Measurements from ENCODE around the gene ERC2.

Gene ERC2

DNA sequence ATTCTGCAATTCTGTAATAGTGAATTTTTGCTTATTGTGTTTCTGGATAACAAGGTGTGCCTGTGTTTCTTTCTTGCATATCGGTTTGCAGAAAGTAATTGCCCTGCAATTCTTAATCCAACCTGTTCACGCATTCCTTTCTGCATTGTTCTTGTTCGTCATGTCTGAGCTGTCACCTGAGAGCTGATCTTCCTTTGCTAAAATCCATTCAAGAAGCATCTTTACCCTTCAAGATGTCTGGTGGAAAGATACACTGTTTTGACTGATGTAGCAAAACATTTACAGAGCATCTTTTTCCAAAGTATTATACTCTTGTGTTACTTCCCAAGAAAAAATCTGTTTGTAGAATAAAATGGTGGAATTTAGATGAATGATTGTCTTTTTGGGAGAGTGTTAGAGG lies 822.1 kb downstream of the ERC2 start:
- DNase-seq (ENCODE audit: low read depth in 2 of 2) = no peak

DNA sequence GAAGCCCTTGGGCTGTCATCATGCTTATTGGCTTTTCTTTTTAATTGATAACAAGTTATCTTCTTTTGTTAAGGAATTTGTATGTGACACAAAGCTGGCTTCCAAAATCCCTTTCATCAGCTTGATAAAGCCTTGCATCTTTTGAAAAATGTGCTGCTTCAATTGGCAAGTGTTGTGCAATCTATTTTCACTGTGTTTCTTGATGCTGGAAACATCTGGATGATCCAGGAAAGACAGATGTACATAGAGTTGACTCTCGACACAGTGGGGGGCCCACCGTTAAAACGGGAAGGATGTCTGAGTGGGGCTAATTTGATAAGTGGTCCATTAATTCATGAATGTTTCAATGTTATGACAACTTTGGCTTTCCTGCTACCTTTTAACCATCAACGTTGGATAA lies 822.8 kb downstream of the ERC2 start:
- no peak for DNase-seq (ENCODE audit: low read depth in 2 of 2)

DNA sequence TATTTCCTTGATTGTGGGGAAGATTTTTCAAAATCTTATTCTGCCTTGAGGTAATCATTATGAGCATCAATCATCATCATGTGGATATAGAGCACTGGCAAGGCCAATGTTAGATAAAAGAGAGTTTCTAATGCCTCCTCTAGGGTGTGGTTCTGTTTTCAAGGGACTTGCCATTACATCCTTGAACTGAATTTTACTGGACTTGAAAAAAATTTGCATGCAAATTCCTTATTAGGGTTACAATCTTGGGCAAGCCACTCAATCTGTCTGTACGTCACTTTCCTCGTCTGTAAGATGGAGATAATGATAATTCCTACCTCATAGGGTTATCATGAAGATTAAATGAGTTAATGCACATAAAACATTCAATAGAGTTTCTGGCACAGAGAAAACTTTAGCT lies 825.0 kb downstream of the ERC2 start:
- DNase-seq (ENCODE audit: low read depth in 2 of 2) = no peak

DNA sequence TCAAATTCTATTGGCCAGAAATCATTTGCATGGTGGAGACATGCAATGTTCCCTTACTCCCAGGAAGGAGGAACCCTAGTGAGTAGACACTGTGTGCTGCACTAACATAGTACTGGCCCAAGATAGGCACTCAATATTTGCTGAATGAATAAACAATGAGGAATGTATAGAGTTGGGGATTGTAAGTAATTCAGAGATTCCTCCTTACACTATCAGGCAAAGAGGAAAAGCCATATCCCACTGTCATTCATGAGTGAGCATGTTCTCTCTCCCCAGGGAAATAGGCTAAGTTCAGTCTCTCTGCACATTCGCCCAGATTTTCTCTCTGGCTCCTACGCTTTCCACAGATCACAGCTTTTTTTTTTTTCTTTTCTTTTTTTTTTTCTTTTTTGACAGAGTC lies 826.3 kb downstream of the ERC2 start:
- no peak for DNase-seq (ENCODE audit: low read depth in 2 of 2)

DNA sequence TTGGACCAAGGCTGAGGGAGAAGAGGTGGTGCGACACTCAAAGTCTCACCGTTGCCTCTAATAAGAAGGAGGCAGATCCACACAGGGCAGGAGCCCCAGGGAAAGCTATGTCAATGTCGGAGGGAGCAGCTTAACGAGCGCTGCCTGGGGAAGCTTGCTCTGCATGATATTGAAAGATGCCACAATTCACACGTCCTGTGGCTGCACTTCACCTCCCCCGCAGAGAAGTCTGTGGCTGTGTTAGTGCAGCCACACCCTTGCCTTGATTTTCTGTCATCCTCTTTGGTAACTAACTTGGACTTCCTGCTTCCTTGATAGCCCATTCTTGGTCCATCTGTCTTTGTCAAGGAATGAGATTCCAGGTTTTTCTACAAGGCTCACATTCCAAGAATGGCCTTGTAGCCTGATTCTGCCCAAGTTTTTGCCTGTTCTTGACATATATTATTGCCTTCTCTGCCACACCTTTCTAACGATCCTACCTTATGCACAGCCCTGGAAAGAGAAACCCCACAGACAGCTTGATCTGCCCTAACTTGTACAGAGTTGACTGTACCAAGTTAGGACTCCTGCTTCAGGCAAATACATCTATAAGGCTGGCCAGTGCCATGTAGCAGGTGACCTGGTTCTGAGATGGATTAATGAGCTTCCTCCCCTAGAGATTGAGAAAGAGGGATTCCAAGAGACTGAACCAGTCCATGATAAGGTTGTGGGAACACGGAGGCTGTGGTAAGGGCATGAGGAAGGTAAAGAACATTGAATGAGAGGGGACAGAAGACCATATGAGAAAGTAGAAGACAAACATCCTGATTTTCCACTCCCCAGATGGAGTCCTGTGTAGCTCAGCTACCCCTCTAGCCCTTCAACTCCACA lies 828.1 kb downstream of the ERC2 start:
- no peak for DNase-seq (ENCODE audit: low read depth in 2 of 2)

DNA sequence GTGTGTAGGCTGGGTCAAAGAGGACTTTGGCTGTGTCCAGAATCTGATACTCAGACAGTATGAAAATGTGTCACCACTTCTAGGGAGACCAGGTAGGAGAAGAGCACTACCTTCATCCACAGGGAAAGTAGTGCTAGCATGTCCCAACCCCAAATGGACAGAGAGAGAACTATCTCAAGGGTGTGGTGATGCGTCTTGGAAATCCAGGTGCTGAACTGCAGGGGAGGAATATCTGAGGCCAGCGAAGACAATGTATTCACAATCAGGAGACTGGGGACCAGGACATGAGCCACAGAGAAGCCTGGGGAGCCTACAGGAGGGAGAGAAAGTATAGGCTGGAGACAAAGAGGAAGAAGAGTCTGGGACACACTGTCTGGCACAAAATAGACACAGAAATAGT lies 829.1 kb downstream of the ERC2 start:
- no peak for DNase-seq (ENCODE audit: low read depth in 2 of 2)

DNA sequence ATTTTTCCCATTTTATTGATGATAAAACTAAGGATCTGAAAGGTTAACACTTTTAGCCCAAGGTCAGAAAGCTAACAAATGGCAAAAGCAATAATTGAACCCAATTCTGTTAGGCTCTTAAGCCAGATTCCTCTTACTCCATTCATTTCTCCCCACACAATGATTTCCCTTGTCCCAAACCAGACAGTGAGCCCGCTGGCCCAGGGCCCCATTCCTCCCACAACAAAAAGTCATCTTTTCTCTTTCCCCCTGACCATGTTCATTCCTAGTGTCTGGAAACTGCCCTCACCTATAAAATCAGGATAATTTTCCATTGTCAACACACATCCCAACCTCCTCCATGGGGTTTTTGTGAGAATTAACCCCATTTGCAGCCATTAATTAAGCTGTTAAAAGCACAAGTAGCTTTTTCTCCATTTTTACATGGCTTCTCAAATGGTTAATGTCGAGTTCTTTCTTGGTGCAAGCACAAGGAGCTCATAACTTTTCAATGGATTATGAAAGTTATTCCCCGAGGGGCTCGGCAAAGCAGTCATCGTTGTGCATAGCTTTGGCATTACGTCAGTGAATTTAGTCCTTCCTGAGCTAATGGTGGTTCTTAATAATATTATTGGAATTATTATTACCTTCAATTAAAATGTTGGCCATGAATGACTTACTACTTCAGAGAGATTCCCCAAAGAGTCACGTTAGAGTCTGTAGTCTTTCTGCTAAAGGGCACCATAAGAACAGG lies 830.2 kb downstream of the ERC2 start:
- no peak for DNase-seq (ENCODE audit: low read depth in 2 of 2)

DNA sequence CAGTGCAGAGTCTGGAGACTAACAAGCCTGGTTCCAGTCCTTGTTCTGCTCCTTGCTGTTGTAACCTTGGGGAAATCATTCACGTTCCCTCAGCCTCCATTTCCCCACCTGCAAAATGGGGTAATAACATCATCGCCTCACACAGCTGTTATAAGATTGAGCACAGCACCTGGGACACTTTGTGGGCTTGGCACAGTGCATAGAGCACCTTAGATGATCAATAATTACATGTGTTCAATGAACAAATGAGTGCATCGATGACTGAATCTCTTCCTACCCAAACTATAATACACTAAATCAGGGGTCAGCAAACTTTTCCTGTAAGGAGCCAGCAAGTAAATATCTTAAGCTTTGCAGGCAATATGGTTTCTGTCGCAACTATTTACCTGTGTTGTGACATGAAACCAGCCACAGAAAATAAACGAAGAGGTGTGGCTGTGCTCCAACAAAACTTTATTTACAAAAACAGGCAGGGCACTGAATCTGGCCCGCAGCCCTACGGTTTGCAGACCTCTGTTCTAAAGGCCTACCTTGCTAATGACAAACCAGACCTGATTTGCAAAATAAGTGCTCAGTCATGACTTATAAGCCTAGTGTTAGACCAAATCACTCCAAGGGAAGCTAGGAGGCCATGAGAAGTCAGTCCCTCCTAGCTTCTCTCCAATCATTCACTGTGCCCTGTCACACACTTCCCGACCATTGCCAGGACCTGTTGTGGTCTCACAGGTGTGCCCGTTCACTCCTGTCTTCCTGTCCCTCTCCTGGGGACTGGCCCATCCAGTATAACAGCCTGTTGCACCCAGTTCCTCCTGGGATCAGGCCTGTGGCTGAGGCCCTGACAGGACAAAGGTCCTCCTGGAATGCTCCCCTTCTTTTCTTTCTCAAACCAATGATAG lies 831.7 kb downstream of the ERC2 start:
- no peak for DNase-seq (ENCODE audit: low read depth in 2 of 2)

DNA sequence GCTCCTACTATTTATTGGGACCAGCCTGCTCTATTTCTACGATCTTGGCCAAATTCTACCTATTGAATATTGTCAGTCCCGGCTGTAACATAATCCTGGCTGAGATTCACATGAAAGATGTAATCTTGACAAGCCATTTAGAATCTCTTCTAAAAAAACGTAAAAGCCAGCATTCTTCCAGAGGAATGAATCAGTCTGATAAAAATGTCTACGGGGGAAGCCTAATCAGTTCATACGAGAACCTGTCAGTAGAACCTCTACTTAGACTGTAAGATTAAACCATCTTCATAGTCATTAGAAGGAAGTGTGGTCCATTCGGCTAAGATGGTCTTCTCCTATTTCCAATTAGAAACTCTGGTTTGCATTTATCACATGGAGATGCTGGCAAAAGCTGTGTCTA lies 833.9 kb downstream of the ERC2 start:
- DNase-seq (ENCODE audit: low read depth in 2 of 2) = no peak

DNA sequence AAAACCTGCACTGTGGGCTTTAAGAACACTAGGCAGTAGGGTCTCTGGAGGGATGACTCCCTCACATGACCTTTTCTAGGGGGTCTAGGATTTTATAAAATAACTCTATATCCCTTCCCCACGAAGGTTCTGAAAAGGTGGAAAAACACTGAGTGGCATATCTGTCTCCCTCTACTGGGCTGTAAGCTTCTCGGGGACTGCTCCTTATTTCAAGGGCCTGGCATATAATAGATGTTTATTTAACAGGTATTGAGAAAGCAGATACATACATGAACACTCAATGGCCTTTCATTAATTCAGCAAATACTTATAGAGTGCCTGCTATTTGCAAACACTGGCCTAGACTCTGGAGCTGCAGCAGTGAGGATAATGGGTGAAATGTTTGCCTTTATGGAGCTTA lies 834.9 kb downstream of the ERC2 start:
- DNase-seq (ENCODE audit: low read depth in 2 of 2) = no peak

DNA sequence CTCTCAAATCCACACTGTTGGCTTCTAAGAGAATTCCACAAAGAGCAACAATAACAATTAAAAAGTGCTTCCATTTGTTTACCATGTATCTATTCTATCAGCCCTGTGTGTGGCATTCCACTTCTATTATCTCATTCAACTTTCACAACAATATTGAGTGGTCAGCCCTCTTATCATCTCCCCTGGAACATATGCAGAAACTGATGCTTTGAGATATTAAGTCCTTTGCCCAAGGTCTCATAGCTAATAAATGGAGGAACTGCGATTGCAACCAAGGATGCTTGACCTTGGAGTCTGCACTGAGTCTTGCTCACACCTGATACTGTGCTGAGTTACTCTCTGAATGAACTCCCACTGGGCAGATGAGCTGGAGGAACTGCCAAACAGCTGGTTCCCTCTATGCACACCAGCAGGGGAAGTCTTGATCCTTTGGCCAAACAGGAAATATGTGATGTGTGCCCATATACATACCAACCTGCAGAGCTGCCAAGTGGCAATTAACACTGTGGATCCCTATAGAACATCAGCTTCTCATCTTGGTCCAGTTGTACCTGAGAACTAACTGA lies 836.4 kb downstream of the ERC2 start:
- DNase-seq (ENCODE audit: low read depth in 2 of 2) = no peak

DNA sequence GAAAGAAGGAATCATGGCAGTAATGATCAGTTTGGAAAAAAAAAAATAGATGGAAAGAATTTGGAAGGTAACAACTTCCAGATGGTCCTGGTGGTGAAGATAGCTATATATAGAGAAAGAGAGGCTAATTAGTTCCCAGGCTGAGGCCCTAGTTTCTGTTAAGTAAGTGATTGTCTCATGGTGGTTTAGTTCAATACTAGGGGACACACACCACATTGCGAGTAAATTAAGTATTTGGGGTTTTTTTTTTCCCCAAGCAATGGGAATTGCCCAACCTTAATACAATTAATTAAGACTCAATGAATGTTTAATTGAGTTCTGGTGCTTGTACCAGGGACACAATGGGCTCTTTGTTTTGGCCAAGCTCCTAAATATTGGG lies 837.4 kb downstream of the ERC2 start:
- DNase-seq (ENCODE audit: low read depth in 2 of 2) = no peak

DNA sequence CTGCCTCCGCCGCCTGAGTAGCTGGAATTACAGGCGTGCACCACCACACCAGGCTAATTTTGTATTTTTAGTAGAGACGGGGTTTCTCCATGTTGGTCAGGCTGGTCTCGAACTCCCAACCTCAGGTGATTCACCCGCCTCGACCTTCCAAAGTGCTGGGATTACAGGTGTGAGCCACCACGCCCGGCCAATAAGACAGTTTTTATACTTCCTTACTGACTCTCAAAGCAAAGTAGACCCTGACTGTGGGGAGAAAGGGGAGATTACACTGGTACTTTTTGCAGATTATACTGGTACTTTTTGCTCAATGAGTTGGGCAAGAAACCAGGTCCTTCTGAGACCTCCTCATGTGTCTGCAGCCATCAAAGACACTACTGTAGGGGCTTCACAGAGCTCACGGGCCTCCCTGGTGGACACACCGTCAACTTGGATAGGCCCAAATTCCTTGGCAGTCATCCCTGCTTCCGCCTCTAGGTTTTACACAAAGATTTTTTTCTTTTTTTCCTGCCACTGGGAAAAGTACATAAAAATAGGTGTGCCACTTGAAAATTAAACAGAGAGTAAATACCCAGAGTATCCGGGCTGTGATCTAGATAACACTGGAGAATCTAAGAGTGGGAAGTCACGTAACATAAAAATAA lies 837.9 kb downstream of the ERC2 start:
- no peak for DNase-seq (ENCODE audit: low read depth in 2 of 2)

DNA sequence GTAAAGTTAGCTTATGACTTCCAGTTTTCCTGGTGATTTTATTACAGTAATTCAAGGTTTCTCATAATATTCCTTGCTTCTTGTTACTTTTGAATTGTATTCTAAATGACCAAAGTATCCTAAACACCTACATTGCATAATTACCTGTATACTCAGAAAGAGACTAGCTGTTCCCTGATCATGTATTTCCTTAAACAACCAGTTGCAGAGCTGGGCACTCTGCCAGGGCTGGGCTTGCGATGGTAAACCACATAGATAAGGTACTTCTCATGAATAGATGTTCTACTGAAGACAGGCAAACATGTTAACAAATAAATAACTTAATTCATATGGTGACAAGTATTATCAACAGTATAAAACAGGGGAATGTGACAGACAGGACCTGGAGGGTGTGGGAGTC lies 838.8 kb downstream of the ERC2 start:
- DNase-seq (ENCODE audit: low read depth in 2 of 2) = no peak

DNA sequence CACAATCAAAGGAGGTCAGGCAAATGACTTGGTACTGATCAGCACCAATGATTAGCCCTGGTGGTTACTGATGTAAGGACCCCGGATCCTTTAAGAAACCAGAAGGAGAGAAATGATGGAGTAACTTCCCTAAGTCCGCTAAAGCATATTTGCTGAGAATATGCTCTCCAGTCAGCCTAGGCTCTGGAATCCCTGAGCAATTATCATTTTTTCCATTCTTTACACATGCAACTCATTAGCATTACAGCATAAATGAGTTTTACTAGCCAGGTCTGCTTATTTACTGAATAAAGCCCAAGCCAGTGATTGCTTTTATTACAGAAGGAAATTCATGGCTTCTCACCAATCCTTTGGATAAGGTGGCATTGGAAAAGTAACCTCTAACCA lies 842.0 kb downstream of the ERC2 start:
- no peak for DNase-seq (ENCODE audit: low read depth in 2 of 2)

DNA sequence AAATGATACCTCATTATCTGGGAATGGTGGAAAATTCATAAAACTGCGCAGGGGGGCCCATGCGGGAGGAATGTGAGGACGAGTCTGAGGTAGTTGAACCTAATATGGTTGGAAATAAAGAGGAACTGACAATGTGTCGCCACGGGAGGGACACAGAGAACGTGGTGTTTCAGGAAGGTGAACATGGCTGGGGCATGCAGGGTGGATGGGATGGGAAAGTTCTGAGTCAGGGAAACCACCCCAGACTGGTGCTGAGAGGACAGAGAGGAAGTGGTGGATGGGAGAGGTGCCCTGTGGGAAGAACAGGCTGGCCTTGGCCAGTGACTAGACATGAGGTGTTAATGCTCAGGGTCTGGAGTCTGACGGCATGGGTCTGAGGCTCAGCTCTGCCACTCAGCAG lies 844.0 kb downstream of the ERC2 start:
- DNase-seq (ENCODE audit: low read depth in 2 of 2) = no peak

DNA sequence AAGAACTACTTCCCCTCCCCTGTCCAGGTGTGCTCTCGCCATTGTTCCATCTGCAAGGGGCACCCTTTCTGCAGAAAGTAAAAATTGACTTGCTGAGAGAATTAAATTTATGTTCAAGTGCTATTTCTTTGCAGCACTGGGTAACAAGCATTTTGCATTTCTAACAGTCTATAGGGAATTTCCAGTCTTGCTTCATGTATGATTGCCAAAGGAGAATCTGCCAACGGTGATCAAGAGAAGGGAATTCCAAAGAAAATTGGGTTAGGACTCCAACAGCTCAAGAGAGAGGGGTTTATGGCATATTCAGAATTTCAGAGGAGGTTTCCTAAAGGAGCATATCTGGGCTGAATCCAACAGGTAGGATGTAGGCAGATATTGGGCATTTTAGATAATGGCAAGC lies 844.5 kb downstream of the ERC2 start:
- DNase-seq (ENCODE audit: low read depth in 2 of 2) = no peak

DNA sequence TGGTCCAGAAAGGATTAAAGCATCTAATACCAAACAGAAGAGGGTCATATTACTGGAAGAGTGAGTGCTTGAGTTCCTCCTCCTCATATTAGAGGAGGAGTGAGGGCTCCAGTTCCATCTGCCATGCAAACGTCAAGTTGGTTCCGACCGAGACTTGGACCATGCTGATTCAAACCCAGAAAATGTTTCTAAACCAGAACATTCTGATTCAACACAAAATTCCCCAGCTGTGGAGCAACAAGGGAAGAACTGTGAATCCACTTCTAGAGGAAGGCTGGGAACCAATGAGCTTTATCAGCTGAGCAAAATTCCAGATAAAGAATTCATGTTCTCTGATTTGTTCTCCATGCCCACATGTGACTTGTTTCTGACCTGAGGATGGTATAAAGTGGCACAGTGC lies 845.5 kb downstream of the ERC2 start:
- no peak for DNase-seq (ENCODE audit: low read depth in 2 of 2)

DNA sequence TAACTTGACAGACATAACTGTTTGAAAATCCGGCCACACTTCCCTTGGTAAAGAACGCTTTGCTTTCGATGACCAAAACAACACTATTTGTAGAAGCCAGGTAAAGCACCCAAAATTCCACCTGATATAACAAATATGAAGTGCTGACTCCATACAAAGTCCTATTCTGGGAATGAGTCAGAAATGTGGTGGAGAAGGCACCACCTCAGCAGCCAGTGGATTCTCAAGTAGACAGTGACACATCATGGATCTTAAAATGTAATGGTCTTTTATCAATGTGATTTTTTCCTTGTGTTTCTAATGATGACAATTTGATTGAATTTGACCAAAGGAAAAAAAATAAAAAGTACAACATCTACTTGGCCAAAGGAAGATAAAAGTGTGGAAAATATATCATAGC lies 846.2 kb downstream of the ERC2 start:
- no peak for DNase-seq (ENCODE audit: low read depth in 2 of 2)

DNA sequence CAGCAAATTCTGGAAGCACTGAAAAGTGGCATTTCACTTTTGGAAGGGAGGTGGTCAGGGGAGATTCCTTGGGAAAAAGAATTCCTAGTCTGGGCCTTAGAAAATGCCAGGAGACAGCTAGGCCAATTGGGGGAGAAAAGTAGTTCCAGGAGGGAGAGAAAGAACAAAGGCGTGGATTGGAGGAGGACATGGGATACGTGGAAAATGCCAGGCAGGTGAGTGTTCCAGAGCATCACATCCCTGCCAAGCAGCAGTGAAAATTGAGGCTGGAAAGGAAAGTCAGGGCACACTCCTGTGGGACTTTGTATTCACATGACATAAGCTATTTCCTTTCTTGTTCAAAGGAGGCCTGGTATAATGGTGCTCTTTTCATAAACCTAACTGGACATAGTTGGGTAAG lies 846.6 kb downstream of the ERC2 start:
- DNase-seq (ENCODE audit: low read depth in 2 of 2) = no peak

DNA sequence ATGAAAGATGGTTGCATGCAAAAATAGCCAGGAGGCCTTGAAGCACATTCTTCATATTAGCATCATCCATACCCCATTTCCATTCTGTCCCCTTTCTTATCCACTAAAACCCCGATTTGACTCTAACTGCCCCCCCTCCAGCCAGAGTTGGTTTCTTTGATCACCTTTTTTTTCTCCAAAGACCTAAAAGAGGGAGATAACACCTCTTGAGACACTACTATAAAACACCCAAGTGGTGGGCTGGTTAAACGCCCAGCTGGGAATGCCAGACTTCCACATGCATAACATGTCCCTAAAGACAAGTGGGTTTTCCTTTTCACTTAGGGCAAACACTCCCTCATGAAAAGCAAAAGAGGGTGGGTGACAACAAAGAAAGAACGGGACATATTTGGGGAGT lies 847.2 kb downstream of the ERC2 start:
- no peak for DNase-seq (ENCODE audit: low read depth in 2 of 2)

Measured in stimulated activated CD8-positive, alpha-beta memory T cell treated with anti-CD3 and anti-CD28 coated beads, Interleukin-15, amount 100 ng/mL, for 48 hours (primary cell).